Body of pancreas (tissue), 4 donors: ENCODE results near the gene SYT11. TPM values are rescaled to one million over a fixed set of nuclear protein-coding genes. Genes with fewer than 3 reads are reported as not detected.

Experiments used
- ATAC-seq: fragments of 150-250 bp; one replicate; pipeline ENCODE4 v1.9.1; 2016
- DNase-seq, 4 donors: peaks; one replicate each; pipeline ENCODE4 v3.0.0-alpha.2; 2019
- H3K27ac ChIP-seq, 4 donors: fragments of 200-600 bp; sonication (generic); 1 replicate in 3 of 4; 2 replicates in 1 of 4; pipeline versions ENCODE4 v1.5.1 to v1.6.1; 2016 to 2019; ENCODE audit warnings: mild to moderate bottlenecking in 1 of 4, mixed read lengths in 1 of 4, moderate library complexity in 1 of 4
- H3K27me3 ChIP-seq, 2 donors: fragments of 200-600 bp; sonication (generic); one replicate each; pipeline ENCODE4 v1.6.0; 2016; ENCODE audit warnings: mild to moderate bottlenecking in 1 of 2
- H3K36me3 ChIP-seq, 2 donors: fragments of 200-600 bp; sonication (generic); replicated peaks in 1 of 2; 2 replicates each; pipeline ENCODE4 v1.5.1; 2016; ENCODE audit warnings: low read depth in 2 of 2; ENCODE audit not compliant: insufficient read depth in 1 of 2
- H3K4me1 ChIP-seq: fragments of 200-600 bp; sonication (generic); one replicate; pipeline ENCODE4 v1.6.0; 2016
- H3K4me3 ChIP-seq, 2 donors: fragments of 200-600 bp; sonication (generic); 1 replicate in 1 of 2; 2 replicates in 1 of 2; pipeline ENCODE4 v1.5.1; 2016 to 2019
- H3K9me3 ChIP-seq, 3 donors: fragments of 200-600 bp; sonication (generic); 1 replicate in 2 of 3; 2 replicates in 1 of 3; pipeline ENCODE4 v1.5.1; 2016
- POLR2A ChIP-seq, 3 donors: fragments of 450-650 bp; IDR thresholded peaks; one replicate each; pipeline ENCODE4 v1.6.1; 2016; ENCODE audit warnings: antibody characterized with exemption in 3 of 3, mild to moderate bottlenecking in 2 of 3
- WGBS, 2 donors: methylation state at CpG; one replicate each; pipeline ENCODE4 v1.1.5; 2017; 5-methylcytosine and 5-hydroxymethylcytosine counted together
- intact Hi-C: fragments of 100-400 bp; cut with DNase I; formaldehyde crosslinking; loops from one replicate; pipeline ENCODE4 v1.15.1; 2023
- total RNA-seq, 2 donors: library from RNA; depleted of rRNA; stranded (reverse); fragments of >200 nt; gene quantifications; one replicate each; pipeline ENCODE4 v1.1.0, GENCODE V29; 2016
- TF ChIP-seq, protein P1 (sequence below), 7 experiments: fragments of 450-650 bp in 4 of 7; fragments of 200-600 bp in 3 of 7; sonication (generic) in 3 of 7; IDR thresholded peaks; one replicate each; pipeline ENCODE4 v1.5.1; 2016 to 2019; ENCODE audit warnings: antibody characterized with exemption in 7 of 7

Gene SYT11
- total RNA-seq, 2 donors from 2014 or later, result 1.3 to 5.4 TPM

DNA sequence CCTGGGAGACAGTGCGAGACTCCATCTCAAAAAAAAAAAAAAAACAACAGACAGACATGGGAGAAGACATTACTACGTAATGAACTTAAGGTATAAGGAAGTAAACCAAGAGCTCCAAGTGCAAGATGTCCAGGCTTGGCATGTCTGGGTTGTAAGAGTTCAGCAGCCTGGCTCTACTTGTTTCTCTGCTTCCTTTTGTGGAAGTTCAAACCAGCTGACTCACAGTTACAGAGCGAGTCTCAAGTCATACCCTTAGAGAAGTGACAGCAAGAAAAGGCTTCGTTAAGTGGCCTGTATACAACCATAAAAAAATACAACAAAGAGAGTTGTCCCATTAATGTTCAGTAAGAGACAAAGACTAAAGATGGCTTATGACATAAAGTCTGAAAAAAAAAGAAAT, 50.5 kb downstream of the SYT11 start:
- intact Hi-C loops, result no loop called here
- Histone ChIP-seq H3K4me1 (peaks cover 21% of the 10 kb centered on the region), H3K27me3 (no peaks in the 10 kb centered on the region), H3K36me3 (peaks cover 10 to 20% of the 10 kb centered on the region in 2 donors), H3K27ac (peak overlapping the region in 1 of 4 donors; percentile 87), H3K4me3 (no peak overlapping the region), H3K9me3 (no peaks in the 10 kb centered on the region)
- ATAC-seq (no peak), DNase-seq (peak in 1 of 4 donors; percentile 62)
- TF ChIP-seq POLR2A (IDR thresholded peaks at IDR 0.05), result no peak
- TF ChIP-seq, protein P1, sequence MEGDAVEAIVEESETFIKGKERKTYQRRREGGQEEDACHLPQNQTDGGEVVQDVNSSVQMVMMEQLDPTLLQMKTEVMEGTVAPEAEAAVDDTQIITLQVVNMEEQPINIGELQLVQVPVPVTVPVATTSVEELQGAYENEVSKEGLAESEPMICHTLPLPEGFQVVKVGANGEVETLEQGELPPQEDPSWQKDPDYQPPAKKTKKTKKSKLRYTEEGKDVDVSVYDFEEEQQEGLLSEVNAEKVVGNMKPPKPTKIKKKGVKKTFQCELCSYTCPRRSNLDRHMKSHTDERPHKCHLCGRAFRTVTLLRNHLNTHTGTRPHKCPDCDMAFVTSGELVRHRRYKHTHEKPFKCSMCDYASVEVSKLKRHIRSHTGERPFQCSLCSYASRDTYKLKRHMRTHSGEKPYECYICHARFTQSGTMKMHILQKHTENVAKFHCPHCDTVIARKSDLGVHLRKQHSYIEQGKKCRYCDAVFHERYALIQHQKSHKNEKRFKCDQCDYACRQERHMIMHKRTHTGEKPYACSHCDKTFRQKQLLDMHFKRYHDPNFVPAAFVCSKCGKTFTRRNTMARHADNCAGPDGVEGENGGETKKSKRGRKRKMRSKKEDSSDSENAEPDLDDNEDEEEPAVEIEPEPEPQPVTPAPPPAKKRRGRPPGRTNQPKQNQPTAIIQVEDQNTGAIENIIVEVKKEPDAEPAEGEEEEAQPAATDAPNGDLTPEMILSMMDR (IDR thresholded peaks at IDR 0.05), result no peak
- 81 to 93% methylated on average over 4 of the region's 4 CpGs for WGBS, 2 donors

GRCh38 chr1:155910621-155911121, 51.3 kb downstream of the SYT11 start:
- peak overlapping the region; percentile 44 to 62 for H3K4me3 ChIP-seq
- 2% methylated on average over 11 of the region's 11 CpGs for WGBS, 2 donors
- DNase-seq, result peak in 3 of 4 donors; percentile 17 to 23 (median 22)
- H3K27ac ChIP-seq, result peak overlapping the region; percentile 79 to 87 (median 83)
- peaks cover 10 to 22% of the 10 kb centered on the region in 2 donors for H3K36me3 ChIP-seq
- TF ChIP-seq POLR2A (IDR thresholded peaks at IDR 0.05), result no peak
- TF ChIP-seq, protein P1 (IDR thresholded peaks at IDR 0.05), result no peak
- peaks cover 21% of the 10 kb centered on the region for H3K4me1 ChIP-seq
- intact Hi-C loops, result no loop called here
- H3K27me3 ChIP-seq, result no peaks in the 10 kb centered on the region
- peak; percentile 25 for ATAC-seq
- H3K9me3 ChIP-seq, result no peaks in the 10 kb centered on the region

DNA sequence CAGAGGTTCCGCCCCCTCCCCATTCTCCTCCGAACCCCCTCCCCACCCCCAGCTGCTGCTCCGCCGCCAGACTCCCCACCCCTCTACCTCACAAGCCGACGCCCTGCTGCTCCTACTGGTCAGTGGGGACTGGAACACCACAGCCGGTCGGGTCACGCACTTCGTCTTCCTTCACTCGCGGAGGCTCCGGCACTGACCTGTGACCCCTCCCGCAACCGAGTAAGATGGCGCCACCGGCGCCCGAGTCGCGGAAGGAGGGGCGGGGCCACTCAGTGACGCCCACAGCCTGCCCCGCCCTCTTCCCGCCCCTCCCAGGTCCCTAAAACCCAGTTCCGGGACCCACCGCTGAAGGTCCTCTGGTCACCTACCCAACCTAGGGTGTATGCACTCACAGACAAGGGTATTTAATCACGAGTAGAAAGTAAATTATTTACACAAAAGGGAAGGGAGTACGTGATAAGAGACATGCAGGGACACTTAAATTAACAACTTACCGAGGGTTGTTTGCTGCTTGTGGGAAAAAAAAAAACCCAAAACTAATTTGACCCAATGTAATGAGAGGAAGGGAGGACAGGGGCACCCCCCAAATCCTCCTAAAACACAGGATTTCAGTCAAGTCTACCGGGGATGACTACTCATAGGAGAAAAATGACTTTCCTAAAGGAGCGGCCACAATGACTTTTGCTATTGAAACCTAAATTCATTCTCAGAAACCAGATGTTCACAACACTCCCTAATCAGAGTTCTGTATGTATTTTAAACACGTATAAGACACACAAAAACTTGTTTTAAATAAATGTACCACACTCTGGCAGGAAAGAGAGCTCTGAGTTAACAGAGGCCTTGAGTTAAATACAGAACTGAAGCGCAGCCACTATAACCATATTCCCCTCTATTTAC, 52.0 kb downstream of the SYT11 start, which contains the start of gene RIT1:
Gene RIT1, minus strand, starts transcription at position 194 of the 900 bp plus-strand sequence. CDS start 588 bp downstream, outside the sequence.
- Histone ChIP-seq H3K4me1 (peaks cover 21% of the 10 kb centered on the region), H3K27me3 (no peaks in the 10 kb centered on the region), H3K27ac (peak within 1 kb of the TSS; percentile 79 to 87 (median 83)), H3K4me3 (peak within 1 kb of the TSS; percentile 44 to 62), H3K36me3 (peaks cover 12 to 28% of the 10 kb centered on the region in 2 donors), H3K9me3 (no peaks in the 10 kb centered on the region)
- ATAC-seq (peak; percentile 95), DNase-seq (peak; percentile 84 to 90 (median 88))
- peak in 2 of 3 donors; percentile 47 to 60 for TF ChIP-seq POLR2A (IDR thresholded peaks at IDR 0.05)
- TF ChIP-seq, protein P1 (IDR thresholded peaks at IDR 0.05), result peak in 4 of 7 experiments; percentile 28 to 43 (median 32)
- 6 to 9% methylated on average over 15 to 30 of the region's 34 CpGs for WGBS, 2 donors
- intact Hi-C loops, result no loop called here

GRCh38 chr1:155912056-155912536, 52.7 kb downstream of the SYT11 start:
- ATAC-seq (no peak), DNase-seq (no peak)
- TF ChIP-seq, protein P1 (IDR thresholded peaks at IDR 0.05), result no peak
- no peak for TF ChIP-seq POLR2A (IDR thresholded peaks at IDR 0.05)
- H3K4me3 ChIP-seq, result no peak overlapping the region
- peaks cover 16 to 32% of the 10 kb centered on the region in 2 donors for H3K36me3 ChIP-seq
- H3K4me1 ChIP-seq, result peaks cover 21% of the 10 kb centered on the region
- intact Hi-C loops, result no loop called here
- 71 to 82% methylated on average over 3 to 11 of the region's 11 CpGs for WGBS, 2 donors
- peak overlapping the region; percentile 79 to 87 (median 83) for H3K27ac ChIP-seq
- H3K27me3 ChIP-seq, result no peaks in the 10 kb centered on the region
- H3K9me3 ChIP-seq, result no peaks in the 10 kb centered on the region
